Epithelial cell of proximal tubule (primary cell): ENCODE data around the gene TRAPPC6A. TPM values are rescaled to one million over a fixed set of nuclear protein-coding genes. Genes with fewer than 3 reads are reported as not detected.

ENCODE experiments used
- DNase-seq: peaks from one replicate; pipeline ENCODE4 v3.0.0-alpha.2; 2011; ENCODE audit warnings: low read depth
- H3K4me3 ChIP-seq: 2 replicates; pipeline ENCODE4 v1.5.1; 2011; ENCODE audit warnings: low read depth, mild to moderate bottlenecking, low read length
- CTCF ChIP-seq: conservative IDR thresholded peaks from 2 replicates; pipeline ENCODE4 v1.5.1; 2012; ENCODE audit warnings: low read depth, mild to moderate bottlenecking, low read length
- total RNA-seq: library from RNA; depleted of rRNA; stranded (reverse); fragments of >200 nt; gene quantifications from 2 replicates; pipeline ENCODE4 v1.2.3, GENCODE V29; 2015

TRAPPC6A gene
- total RNA-seq, 1 donor from 2014 or later = 16.5 TPM

DNA sequence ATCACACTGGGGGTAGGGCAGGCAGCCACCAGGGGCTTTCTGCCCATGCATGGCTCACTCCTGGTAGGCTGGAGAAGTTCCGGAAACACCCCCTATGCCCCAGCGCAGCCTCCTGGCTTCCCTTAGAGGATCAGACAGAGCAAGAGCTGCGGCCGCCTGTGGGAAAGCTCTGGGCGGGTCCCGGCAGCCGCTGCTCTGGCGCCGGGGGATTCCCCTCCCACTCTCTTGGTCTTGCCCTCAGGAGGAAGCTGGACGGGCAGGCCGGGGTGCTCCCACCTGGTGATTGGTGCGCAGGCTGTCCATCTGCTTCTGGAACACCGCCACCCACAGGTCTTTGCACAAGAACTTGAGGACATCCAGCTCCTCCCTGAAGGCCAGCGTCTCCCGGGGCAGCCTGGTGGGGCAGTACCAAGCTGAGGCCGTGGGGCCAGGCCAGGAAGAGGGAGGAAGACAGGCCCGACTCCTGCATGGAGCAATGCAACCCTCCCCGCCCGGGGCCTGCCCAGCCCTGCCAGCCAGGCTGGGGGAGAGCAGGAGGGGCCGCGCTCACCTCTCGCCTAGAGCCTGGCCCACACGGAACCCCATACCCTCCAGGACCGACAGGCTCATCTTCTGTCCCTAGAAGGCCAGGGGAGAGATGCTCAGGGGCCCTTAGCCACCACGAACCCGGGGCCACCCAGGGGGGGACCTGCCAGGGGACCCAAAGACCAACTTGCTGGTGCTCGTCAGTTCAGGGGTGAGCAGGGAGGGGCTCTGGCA, 13.3 kb downstream of the TRAPPC6A start:
- DNase-seq = no peak
- TF ChIP-seq CTCF = no peak
- no peak overlapping the region for H3K4me3 ChIP-seq

DNA sequence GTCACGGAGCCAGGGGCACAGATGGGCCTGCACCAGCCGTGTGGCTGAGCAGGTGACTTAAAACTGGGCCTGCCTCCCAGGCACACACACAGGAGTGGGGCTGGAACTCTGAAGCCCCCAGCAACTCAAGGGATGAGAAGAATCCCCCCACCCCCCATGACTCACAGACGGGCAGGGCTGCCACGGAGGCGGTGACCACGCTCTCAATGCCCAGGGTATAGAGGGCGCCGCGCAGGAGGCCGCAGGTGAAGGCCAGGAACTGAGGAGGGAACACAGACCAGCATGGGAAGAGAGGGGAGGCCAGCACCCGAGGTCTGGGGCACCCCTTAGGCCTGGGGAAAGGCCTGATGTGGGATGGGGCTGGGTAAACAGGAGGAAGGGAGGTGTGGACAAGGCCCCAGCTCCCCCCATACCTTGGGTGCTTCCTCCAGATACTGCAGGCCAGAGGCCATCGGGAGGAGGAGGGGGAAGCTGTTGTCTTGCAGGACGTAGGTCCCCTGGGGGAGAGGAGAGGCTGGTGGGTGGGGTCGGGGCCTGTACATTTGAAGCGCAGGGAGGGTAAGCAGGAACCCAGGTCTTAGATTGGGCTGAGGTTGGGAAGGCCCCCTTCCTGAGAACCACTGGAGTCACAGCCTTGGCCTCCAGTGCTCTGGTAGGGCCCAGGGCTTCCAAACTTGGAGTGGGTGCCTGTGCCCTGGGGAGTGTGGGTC, 14.1 kb downstream of the TRAPPC6A start:
- no peak for DNase-seq
- H3K4me3 ChIP-seq = no peak overlapping the region
- TF ChIP-seq CTCF = no peak

DNA sequence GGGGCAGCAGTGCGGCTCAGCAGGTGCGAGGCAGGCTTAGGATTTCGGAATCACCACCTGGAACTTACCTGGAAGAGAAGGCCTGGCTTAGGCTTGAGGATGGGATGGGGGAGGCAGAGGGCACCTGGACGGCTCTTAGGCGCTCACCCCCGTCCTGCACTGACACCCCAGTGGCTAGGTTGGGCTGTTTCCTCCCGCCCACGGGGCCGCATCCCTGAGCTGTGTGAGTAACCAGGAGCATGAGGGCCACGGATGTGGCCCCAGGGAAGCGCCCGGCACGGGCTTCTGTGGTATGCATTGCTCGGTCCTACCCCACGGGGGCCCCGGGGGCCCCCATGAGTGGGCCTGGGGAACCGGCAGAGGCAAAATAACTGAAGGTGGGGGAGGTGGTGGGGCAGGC, 14.9 kb downstream of the TRAPPC6A start:
- no peak for DNase-seq

DNA sequence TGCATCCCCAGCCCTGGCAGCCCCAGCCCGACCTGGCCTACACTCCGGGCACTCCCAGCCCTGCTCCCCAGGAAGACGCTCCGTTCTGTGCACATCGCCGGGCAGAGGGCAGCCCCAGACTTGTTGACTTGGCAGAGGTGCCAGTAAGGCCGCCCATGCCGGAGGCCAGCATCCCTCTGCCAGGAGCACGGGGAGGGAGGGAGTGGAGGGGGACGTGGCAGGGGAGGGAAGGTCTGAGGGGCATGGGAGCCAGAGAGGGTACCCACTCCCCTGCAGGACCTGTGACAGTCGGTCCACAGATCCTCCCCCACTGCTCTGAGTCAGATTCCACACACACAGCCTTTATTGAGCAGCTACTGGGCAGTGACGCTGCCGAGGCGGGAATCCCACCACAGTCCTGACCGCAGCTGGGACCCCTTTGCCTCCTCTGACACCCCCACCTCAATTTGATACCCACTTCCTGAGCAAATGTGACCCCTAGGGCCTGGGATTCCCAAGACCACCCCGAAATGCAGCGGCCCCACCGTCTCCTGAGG, 15.4 kb downstream of the TRAPPC6A start:
- DNase-seq = no peak
- H3K4me3 ChIP-seq = no peak overlapping the region
- no peak for TF ChIP-seq CTCF

More for the DNA sequence above, 14.9 kb downstream of the TRAPPC6A start:
- no peak for TF ChIP-seq CTCF
- H3K4me3 ChIP-seq = no peak overlapping the region

GRCh38 chr19:45161738-45162607, 16.1 kb downstream of the TRAPPC6A start:
- peak; percentile 71 for TF ChIP-seq CTCF
- DNase-seq = no peak
- H3K4me3 ChIP-seq = no peak overlapping the region

GRCh38 chr19:45160870-45161737, 16.9 kb downstream of the TRAPPC6A start, which contains the start of gene NKPD1:
Gene NKPD1 (minus strand): TSS chr19:45160982. CDS start chr19:45160150, 832 bp downstream.
- TF ChIP-seq CTCF = no peak
- no peak within 1 kb of the TSS for H3K4me3 ChIP-seq
- DNase-seq = no peak
